ENCODE data around the gene APOA1. TPM values are rescaled to one million over a fixed set of nuclear protein-coding genes. Genes with fewer than 3 reads are reported as not detected.
"Not testable (repeated sequence)": the region's sequence is repeated elsewhere in the genome, so short reads cannot be mapped to it uniquely, and the experiment has no call there.

The APOA1 gene
- total RNA-seq, 1 donor from 2014 or later = 5.4 TPM

DNA sequence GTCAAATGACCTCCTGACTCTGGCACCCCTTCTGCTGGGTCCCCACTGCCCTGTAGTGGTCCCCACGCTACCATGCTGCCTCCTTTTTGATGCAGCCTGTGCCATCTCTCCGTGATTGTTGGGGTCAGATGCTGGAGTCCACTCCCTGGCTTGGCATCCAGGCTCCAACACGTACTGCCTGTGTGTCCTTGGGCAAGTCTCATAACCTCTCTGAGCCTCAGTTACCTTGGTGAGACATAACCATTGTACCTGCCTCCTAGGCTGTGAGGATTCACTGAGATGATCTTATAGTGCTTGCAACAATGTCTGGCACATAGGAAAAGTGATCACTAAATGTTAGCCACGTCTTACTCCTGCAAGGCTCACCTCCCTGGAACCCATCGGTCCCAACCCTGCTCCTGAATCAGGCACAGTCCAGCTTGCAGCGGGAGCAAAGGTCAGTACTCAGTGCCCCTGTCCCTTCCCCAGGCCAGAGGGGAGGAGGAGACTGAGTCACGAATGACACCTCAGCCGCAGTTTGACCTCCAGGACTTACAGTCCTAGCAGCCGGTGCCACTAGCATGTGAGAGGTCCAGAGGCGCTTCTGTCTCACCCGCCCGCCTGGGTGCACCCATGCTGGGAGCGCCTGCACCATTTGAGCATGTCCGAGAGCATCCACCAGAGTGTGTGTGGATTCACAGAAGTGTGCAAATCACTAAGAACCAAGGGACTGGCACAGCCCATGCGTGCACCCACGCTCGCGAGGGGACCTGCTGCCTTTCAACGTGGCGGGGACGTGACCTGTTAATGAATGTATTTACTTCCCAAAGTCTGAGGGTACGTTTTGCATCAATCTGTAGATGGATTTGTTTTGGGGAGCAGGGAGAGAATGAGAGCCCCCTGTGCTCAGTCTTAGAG, 11.3 kb downstream of the APOA1 start:
- no peak for DNase-seq (ENCODE audit: missing footprints)
- no peak for ATAC-seq
- intact Hi-C loops (cut with DNase I) = no loop called here

DNA sequence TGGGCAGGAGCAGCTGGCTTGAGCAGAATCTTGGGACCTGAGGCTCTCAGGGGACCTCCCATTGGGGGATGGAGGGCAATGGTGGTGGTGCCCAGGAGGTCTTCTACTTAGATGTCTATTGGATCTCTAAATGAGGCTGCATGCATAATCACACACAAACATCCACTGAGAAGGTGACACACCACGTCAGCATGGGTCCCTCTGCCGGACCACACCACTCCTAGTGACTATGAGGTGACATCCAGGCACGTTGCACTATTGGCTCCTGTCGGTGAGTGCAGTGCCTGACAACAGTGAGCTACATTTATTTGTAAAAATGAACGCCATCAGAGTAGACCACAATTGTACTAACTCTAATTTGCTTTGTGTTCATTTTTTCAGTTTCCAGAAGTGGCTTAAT, 12.0 kb downstream of the APOA1 start:
- no peak for DNase-seq (ENCODE audit: missing footprints)
- intact Hi-C loops (cut with DNase I) = no loop called here
- no peak for ATAC-seq

DNA sequence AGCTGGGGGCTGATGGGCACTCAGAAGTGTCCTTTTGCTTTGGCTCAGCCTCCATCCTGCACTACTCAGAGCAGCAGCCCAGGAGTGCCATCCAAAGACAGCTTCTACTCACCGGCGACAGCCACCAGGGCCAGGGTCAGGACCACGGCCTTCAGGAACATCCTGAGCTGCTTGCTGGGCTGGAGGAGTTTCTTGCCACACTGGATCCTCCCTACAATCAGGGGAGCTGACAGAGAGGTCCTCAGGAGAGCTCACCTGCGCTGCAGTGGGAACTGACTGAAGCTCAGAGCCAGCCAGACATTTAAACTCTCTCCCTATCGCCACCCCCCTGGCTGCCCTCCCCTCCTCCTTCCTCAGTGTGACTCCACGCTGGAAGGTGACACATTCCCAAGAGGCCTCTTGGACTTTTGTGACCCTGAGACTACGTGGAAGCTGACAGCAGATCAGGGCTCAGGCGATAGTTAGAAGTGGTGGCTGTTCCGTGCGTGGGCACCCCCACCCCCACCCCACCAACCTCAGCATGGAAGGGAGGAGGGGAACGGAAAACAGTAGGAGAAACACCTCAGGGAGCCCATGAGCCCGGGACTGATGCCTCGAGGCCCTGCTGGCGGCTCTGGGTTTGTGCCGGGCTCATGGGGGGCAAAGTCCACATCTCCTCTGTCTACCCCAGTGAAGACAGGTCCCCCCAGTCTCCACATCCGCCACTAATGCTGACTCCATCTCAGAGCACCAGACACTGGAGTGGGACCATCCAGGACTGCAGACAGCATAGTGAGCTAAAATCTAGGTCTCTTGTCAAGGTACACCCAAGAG, 14.2 kb downstream of the APOA1 start, which contains the start of gene APOA4:
APOA4 (minus strand) TSS at position 274 of the 813 bp plus-strand sequence; CDS start at position 161, 113 bp downstream.
- DNase-seq (ENCODE audit: missing footprints) (no peak), ATAC-seq (no peak)
- intact Hi-C loops (cut with DNase I) = no loop called here

DNA sequence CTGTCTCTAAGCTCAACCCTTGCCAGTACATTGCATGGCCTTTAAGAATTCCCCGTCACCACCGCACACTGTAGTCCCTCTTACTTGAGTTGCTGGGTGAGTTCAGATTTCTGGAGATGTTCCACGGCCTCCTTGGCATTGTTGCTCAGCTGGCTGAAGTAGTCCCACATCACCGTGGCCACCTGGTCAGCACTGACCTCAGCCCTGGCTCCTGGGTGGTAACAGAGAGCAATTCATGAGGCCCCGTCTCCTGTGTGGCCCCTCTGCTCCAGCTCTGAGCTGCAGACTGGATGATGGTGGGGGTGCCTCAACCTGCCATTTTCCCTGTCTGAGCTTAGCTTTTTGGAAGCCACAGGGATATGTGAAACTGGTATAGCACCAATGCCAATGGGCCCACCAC, 14.8 kb downstream of the APOA1 start:
- intact Hi-C loops (cut with DNase I) = no loop called here
- no peak for DNase-seq (ENCODE audit: missing footprints)
- no peak for ATAC-seq

DNA sequence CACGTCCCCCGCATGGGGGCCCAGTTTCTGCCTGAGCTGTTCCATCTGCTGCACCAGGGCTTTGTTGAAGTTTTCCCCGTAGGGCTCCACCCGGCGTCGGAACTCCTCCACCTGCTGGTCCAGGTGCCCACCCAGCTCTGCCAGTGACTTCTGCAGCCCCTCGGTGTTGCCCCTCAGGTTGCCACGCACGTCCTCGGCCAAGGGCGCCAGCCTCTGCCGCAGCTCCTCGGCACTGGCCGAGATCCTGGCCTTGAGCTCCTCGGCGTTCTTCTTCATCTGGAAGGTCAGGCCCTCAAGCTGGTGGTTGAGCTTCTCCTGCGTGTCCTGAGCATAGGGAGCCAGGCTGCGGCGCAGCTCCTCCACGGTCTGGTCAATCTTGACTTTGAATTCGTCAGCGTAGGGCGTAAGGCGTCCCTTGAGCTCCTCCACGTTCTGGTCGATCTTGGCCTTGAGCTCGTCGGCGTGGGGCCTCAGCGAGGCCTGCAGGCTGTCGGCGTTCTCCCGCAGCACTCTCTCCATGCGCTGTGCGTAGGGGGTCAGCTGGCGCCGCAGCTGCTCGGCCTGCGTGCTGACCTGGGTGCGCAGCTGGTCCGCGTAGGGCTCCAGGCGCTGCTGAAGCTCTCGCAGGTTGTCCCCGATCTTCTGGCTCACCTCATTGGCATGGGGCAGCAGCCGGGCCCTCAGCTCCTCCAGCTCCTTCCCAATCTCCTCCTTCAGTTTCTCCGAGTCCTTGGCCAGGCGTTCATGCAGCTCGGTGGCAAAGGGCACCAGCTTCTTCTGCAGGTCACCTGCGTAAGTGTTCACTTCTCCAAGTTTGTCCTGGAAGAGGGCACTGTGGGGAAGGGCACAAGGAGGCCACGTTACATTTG, 16.1 kb downstream of the APOA1 start:
- intact Hi-C loops (cut with DNase I) = no loop called here
- ATAC-seq (no peak), DNase-seq (ENCODE audit: missing footprints) (no peak)

DNA sequence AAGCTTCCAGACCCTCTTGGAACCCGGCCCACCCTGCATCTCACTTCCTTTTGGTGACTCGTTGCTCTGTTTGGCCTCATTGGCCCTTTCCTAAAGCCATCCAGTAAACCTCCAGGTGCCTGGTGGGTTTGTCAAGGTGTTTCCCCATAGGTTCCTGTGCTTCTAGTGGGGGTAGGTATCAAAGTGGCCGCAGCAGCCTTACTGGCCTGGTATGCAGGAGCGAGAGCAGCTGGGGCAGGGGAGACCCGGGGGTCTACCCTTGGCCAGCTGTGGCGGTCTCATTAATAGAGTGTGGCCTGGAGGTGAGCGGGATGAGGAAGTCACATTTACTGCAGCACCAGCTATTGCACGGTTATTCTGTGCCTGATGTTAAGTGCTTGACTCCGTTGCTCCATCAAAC, 18.4 kb downstream of the APOA1 start:
- DNase-seq (ENCODE audit: missing footprints) (no peak), ATAC-seq (no peak)
- intact Hi-C loops (cut with DNase I) = no loop called here

DNA sequence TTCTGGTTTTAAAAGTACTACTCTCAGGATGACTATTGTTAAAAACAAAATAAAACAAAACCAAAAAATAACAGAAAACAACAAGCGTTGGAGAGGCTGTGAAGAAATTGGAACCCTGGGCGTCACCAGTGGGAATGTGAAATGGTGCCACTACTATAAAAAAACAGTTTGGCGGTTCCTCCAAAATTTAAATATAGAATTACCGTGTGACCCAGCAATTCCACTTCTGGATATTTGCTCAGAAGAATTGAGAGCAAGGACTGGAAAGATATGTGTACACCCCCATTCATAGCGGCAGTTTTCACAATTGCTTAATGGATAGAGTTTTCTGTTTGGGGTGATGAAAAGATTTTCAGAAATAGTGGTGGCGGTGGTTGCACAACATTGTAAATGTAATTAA, 22.9 kb downstream of the APOA1 start:
- intact Hi-C loops (cut with DNase I) = no loop called here
- DNase-seq (ENCODE audit: missing footprints) (no peak), ATAC-seq (no peak)

DNA sequence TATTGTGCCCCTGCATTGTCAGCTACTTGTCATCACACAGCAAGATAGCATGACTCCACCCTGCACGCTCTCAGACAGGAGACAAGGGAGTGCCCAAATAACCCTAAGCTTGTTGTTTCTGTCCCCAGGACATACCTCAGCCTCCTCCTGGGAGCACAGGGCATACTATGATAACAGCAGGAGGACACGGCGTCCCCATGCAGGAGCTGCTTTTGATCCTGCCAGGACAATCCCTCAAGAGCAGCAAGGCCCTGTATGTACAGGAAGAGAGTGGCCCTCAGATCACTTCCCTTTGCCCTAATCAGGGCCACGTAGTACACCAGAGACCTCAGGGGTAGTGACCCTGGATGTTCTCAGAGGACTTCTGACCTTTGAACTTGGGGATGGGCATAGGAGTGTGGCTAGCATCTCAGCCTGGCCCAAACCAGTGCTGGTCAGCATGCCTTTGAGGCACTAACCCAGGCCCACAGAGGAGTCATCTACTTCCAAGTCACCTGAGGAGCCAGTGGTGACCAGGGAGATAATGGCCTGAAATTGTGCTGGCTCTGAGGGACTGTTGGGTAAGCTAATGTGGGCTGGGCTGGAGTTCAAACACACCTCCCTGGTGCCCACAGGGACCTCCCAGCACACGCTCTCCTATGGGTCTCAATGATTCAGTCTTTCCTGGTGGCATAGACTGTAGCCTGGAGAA, 23.5 kb downstream of the APOA1 start:
- ATAC-seq = peak; percentile 68
- intact Hi-C loops (cut with DNase I) = no loop called here
- no peak for DNase-seq (ENCODE audit: missing footprints)

DNA sequence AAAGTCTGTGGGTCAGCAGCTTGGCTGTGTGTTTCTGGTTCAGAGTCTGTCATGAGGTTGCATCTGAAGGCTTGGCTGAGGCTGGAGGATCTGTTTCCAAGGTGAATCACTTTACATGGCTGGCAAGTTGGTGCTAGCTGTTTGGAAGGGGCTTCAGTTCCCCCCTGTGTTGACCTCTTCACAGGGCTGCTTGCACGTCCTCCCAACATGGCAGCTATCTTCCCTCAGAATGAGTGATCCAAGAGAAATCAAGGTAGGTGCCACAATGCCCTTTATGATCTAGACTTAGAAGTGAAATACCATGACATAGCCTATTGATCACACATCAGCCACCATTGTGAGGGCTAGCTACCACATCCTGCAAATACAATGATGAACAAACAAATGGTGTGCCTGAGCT, 24.3 kb downstream of the APOA1 start:
- DNase-seq (ENCODE audit: missing footprints) = no peak
- intact Hi-C loops (cut with DNase I) = no loop called here
- no peak for ATAC-seq

DNA sequence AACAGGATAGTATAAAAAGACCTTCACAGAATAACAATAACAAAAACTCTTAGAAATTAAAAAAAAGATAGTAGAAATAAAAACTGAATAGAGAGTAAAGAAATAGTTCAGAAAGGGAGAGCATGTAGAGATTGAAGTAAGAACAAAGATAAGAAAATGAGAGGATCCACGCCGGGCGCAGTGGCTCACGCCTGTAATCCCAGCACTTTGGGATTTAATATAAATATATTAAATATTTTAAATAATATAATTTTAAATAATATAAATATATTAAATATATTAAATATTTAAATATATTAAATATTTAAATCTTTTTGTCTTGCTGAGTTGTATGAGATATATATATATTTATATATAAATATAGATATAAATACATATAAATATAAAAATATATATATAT, 25.3 kb downstream of the APOA1 start:
- intact Hi-C loops (cut with DNase I) = no loop called here
- DNase-seq (ENCODE audit: missing footprints) = no peak
- no peak for ATAC-seq

DNA sequence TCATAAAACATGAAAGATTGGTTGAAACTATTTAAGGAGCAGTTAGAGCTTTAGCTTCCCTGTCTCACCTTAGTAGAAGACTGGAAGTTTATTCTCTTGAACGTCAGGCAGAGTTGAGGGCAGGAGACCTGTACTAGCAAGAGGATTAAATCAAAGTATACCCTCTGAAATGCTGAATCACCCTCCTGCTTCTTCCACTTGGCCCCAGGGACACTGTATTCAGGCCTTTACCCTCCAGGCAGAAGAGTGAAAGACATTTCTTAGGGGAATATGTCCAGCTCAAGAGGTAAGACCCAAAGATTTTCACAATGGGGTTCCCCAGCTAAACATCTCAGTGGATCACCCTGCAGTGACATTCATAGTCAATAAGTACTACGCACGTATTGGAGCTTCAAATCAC, 26.2 kb downstream of the APOA1 start:
- no peak for ATAC-seq
- DNase-seq (ENCODE audit: missing footprints) = no peak
- intact Hi-C loops (cut with DNase I) = no loop called here

DNA sequence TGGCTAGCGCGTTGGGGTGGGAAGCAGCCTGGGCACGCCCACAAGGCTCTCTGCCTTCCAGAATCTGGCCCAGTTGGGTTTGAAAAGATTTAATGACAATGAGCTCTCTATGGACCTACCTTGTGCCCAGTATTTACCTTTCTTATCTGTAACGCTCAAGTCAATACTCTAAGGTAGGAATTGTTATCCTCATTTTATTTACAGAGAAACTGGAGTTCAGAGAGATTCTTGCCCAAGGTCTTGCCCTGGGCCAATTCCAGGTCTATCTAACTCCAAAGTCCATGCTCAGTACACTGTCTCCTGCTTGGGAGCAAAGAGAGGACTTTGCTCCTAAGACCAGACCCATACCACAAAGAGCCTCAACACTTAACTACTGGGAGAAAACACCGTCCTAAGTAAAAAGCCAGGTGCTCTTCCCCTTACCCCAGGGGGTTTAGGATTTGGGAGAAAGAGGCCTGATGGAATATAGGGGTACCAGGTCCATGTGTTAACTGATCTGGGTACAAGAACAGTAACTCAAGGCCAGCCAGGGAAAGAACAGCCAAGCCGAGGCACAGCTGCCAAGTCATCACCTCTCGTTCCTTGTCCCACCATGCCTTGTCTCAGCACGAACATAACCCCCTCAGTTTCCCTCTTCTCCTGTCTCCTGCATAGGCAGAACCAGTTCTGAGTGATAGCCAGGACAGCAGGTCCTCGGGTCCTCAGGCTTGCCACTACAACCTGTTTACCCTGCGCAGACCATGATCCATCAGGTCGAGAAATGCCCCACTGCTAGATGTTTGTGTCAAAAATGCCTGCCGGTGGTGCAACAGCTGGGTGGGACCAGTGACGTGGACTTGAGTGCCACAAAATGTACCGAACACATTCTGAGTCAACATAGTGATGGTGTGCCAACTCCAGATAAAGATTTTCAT, 28.9 kb downstream of the APOA1 start:
- intact Hi-C loops (cut with DNase I) = no loop called here
- ATAC-seq (no peak), DNase-seq (ENCODE audit: missing footprints) (no peak)

DNA sequence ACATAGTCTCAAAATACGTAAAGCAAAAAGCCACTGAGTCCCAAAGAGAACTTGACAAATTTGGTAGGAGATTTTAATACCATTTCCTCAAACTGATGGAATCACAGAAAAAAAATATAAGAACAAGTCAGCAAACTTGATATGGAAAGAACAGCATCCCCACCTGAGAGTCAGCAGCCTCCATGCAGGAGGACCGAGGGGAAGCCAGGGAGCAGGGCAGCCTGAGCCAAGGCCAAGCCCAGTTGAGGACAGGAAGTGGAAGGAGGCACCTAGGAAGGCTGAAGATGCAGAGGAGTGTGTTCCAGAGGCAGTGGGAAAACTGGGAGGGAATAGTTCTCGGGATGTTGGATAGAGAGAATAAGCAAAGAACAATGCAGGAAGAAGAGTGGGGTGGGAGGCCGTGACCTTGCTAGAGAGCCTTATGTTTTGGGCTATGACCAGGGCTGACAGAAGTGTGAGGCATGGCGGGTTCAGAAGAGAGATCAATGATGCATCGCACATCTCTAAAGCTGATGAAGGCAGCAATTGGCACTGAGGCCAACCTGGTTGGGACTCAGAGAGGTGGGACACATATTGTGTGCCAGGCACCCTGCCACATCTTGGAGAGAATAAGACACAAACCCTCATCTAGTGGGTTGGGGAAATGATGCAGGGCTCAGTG, 29.7 kb downstream of the APOA1 start:
- DNase-seq (ENCODE audit: missing footprints) (no peak), ATAC-seq (no peak)
- intact Hi-C loops (cut with DNase I) = no loop called here

DNA sequence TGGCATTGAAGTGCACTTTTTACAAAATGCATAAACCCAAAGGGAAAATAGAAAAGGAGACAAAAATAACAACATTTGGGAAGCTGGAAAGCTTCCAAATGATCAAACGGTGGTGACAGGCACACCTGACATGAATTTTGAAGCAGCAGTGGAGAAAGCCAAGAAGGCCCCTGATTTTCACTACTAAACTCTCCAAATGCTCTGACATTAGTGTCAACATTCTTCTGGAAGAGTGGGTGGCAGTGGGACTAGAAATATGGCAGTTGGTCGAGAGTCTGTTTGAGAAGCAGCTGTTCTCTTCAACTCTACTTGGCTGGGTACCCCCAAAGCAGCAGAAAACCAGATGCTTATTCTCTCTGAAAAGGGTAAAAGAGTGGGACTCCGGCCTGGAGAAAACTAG, 33.4 kb downstream of the APOA1 start:
- DNase-seq (ENCODE audit: missing footprints) (no peak), ATAC-seq (no peak)
- intact Hi-C loops (cut with DNase I) = no loop called here

DNA sequence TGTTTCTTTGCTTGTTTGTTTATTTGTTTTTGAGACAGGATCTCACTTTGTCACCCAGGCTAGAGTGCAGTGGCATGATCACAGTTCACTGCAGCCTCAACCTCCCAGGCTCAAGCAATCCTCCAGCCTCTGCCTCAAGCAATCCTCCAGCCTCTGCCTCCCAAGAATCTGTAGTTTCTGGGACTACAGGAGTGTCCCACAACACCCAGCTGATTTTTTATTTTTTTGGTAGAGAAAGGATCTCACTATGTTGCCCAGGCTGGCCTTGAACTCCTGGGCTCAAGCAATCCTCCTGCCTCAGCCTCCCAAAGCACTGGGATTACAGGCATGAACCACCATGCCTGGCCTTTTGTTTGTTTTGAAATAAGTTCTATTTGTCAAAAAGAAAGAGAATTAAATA, 35.8 kb downstream of the APOA1 start:
- DNase-seq (ENCODE audit: missing footprints); intact Hi-C loops (cut with DNase I); ATAC-seq: not testable (repeated sequence)

DNA sequence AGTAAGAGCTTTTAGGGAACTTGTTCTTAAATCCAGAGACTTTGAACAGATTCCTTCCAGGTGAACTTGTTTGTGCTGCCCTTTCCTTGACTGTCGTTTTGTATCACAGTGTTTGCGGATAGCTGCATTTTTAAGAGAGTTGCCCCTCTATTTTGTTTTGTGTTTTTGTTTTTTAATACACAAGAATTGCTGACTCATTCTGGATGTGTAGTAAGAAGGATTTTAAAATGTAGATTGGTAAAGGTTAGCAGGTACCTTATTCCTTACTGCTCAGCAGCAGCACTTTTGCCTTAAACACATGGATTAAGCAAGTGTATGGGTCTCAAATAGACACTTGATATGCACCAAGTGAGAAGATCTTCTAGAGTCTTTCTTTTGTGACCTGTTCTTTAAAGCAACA, 36.8 kb downstream of the APOA1 start:
- DNase-seq (ENCODE audit: missing footprints) = no peak
- intact Hi-C loops (cut with DNase I) = no loop called here
- no peak for ATAC-seq

DNA sequence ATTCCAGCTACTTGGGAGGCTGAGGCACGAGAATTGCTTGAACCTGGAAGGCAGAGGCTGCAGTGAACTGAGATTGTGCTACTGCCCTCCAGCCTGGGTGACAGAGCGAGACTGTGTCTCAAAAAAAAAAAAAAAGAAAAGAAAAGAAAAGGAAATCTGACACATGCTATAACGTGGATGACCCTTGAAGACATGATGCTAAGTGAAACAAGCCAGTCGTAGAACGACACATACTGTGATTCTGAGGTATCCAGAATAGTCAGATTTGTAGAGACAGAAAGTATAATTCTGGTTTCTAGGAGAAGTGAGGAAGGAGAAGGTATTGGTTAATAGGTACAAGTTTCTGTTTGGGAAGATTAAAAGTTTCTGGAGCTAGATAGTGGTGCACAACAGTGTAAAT, 39.1 kb downstream of the APOA1 start:
- ATAC-seq = no peak
- DNase-seq (ENCODE audit: missing footprints) = no peak
- intact Hi-C loops (cut with DNase I) = no loop called here
